Tibial nerve (tissue), 4 donors: Measurements from ENCODE around the gene MMEL1.

Experiments used
- CTCF ChIP-seq, 5 experiments: fragments of 200-600 bp in 3 of 5; fragments of 450-650 bp in 2 of 5; sonication (generic) in 3 of 5; IDR thresholded peaks; one replicate each; pipeline ENCODE4 v1.5.1; 2016 to 2019; ENCODE audit warnings: antibody characterized with exemption in 5 of 5, mild to moderate bottlenecking in 3 of 5, moderate library complexity in 2 of 5
- EP300 ChIP-seq, 2 donors: sonication (generic); formaldehyde crosslinking; IDR thresholded peaks; one replicate each; pipeline ENCODE4 v1.6.1; 2017; ENCODE audit warnings: antibody characterized with exemption in 2 of 2, mild to moderate bottlenecking in 1 of 2

- no peak for TF ChIP-seq CTCF (IDR thresholded peaks at IDR 0.05)
- TF ChIP-seq EP300 (IDR thresholded peaks at IDR 0.05) = no peak
These were observed 7.0 kb upstream of the MMEL1 start for GRCh38 chr1:2639607-2640521.
